ENCODE measurements around the gene GSTM1. TPM values are rescaled to one million over a fixed set of nuclear protein-coding genes. Genes with fewer than 3 reads are reported as not detected.
"Not testable (repeated sequence)": the region's sequence is repeated elsewhere in the genome, so short reads cannot be mapped to it uniquely, and the experiment has no call there.

The GSTM1 gene
- polyA plus RNA-seq, 4 donors = 1.7 to 119 (median 3.1) TPM

GRCh38 chr1:109695138-109695537, 7.5 kb downstream of the GSTM1 start:
- not testable (repeated sequence) for DNase-seq (ENCODE audit: low read depth in 4 of 4, low spot score in 2 of 4)

DNA sequence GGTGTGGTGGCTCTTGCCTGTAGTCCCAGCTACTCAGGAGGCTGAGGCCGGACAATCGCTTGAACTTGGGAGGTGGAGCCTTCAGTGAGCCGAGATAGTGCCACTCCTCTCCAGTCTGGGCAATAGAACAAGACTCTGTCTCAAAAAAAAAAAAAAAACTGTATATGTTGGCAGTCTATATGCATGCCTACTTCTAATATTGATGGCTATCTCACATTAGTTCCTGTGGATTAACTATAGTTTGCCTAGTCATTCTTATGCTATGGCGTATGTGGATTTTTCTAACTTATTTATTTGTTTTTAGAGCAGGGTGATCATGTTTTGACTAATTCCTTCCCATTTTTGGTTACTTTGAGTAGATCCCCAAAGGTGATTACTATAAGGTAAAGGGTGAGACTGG, 9.4 kb downstream of the GSTM1 start:
- DNase-seq (ENCODE audit: low read depth in 4 of 4, low spot score in 2 of 4) = no peak

DNA sequence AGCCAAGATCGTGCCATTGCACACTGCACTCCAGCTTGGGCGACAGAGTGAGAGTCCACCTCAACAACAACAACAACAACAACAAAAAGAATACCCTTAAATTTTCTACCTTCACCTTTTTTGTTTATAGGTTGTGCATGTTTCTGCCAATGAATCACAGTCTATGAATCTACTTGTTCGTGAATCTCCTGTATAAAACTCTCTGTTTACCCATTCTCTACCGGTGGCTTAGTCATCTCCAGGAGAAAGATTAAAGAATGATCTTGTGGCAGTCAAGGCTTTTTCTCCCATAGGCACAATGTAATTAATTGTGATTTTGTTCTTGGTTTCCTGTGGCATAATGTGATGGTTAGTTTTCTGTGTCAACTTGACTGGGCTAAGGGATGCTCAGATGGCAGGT, 10.2 kb downstream of the GSTM1 start:
- not testable (repeated sequence) for DNase-seq (ENCODE audit: low read depth in 4 of 4, low spot score in 2 of 4)

- DNase-seq (ENCODE audit: low read depth in 4 of 4, low spot score in 2 of 4) = not testable (repeated sequence)
Measured at GRCh38 chr1:109702940-109703339, 15.3 kb downstream of the GSTM1 start.

GRCh38 chr1:109704173-109704572, 16.6 kb downstream of the GSTM1 start:
- DNase-seq (ENCODE audit: low read depth in 4 of 4, low spot score in 2 of 4) = no peak

- no peak for DNase-seq (ENCODE audit: low read depth in 4 of 4, low spot score in 2 of 4)
Measured at GRCh38 chr1:109705411-109705810, 17.8 kb downstream of the GSTM1 start.

DNA sequence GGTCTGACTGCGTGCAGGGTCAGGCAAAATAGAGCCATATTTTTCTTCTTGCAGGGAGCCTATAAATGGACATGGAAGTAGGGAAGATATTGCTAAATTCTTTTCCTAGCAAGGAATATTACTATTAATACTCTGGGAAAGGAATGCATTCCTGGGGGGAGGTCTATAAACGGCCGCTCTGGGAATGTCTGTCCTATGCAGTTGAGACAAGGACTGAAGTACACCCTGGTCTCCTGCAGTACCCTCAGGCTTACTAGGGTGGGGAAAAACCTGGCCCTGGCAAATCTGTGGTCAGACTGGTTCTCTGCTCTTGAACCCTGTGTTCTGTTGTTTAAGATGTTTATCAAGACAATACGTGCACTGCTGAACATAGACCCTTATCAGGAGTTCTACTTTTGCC, 21.3 kb downstream of the GSTM1 start:
- not testable (repeated sequence) for DNase-seq (ENCODE audit: low read depth in 4 of 4, low spot score in 2 of 4)

GRCh38 chr1:109709822-109710221, 22.2 kb downstream of the GSTM1 start:
- DNase-seq (ENCODE audit: low read depth in 4 of 4, low spot score in 2 of 4) = not testable (repeated sequence)

DNA sequence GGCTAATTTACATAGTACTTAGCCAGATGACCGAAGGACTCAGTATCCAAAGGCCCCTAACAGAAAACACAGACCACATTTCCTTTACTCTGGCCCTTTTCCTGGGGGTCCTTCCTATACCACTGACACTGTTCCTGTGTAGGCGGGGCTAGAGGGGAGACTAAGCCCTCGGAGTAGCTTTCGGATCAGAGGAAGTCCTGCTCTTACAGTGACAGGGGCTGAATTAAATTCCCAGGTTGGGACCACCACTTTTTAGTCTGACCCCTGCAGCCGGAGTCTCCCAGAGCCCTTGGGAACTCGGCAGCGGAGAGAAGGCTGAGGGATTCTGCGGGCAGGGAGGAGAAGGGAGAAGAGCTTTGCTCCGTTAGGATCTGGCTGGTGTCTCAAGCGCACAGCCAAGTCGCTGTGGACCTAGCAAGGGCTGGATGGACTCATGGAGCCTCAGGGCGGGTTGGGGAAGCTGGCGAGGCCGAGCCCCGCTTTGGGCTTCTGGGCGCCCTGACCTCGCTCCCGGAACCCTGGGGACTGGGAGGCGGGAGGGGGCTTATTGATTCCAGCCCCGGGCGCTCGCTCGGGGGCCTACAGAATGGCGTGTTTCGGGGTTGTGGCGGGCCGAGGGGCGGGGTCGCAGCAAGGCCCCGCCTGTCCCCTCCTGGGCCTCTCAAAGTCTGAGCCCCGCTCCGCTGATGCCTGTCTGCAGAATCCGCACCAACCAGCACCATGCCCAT, 24.1 kb downstream of the GSTM1 start, which contains the start of gene GSTM5:
TSS of gene GSTM5 (plus strand) at position 659 of the 728 bp plus-strand sequence. CDS start at position 721, 62 bp downstream.
- peak in 1 of 4 donors; percentile 15 for DNase-seq (ENCODE audit: low read depth in 4 of 4, low spot score in 2 of 4)

DNA sequence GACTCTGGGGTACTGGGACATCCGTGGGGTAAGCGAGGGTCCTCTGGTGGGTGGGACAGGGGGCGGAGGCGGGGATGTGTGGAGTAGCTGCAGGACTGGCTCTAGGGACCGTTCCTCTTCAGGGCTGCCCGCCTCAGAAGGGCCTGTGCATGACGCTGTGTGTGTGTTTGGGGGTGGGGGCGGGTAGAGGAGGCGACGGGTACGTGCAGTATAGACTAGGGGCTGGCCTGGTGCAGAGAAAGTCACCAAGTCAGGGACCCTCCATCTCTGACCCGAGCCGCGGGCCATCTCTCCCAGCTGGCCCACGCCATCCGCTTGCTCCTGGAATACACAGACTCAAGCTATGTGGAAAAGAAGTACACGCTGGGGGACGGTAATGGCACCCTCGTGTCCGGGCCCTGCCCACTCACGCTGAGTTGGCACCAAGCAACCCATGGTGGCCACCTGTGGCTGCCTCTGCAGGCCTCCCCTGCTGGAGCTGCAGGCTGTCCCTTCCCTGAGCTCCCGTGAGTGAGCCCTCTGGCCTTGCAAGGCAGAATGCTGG, 24.8 kb downstream of the GSTM1 start:
- no peak for DNase-seq (ENCODE audit: low read depth in 4 of 4, low spot score in 2 of 4)

DNA sequence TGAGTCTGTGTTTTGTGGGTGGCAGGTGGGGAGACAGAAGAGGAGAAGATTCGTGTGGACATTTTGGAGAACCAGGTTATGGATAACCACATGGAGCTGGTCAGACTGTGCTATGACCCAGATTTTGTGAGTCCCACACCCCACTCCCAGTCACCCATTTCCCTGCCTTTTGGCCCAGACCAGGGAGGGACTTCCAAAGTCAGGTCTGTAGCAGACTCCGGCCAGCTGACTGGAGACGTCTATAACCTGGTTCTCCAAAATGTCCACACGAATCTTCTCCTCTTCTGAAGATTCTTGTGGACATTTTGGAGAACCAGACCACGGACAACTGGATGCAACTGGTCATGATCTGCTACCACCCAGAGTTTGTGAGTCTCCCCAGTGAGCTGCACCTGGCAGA, 26.0 kb downstream of the GSTM1 start:
- no peak for DNase-seq (ENCODE audit: low read depth in 4 of 4, low spot score in 2 of 4)

- no peak for DNase-seq (ENCODE audit: low read depth in 4 of 4, low spot score in 2 of 4)
Measured at GRCh38 chr1:109714661-109715372, 27.2 kb downstream of the GSTM1 start.

- DNase-seq (ENCODE audit: low read depth in 4 of 4, low spot score in 2 of 4) = no peak
Measured at GRCh38 chr1:109716121-109716520, 28.5 kb downstream of the GSTM1 start.

DNA sequence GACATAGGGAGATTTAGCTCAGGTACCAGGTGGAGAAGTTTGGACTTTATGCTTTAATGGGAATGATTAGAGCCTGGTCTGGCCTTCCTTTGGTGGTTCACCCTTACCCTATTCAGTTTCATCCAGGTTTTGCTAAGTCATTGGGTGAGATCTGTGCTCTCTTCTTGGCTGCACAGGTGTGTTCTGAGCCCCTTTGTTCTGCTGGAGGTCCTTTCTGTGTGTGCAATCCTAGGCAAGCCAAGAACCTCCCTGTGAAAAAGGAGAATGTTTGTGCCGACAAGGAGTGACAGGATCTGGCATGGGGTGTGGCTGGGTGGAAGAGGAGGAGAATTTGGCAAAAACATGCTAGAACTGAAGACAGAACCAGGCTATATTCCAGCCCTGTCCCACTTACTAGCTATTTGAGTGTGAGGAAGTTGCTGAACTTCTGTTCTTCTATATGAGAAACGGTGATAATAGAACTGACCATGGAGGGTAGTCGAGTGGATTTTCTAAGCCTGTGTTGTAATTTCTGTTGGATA, 29.0 kb downstream of the GSTM1 start:
- DNase-seq (ENCODE audit: low read depth in 4 of 4, low spot score in 2 of 4) = no peak

- DNase-seq (ENCODE audit: low read depth in 4 of 4, low spot score in 2 of 4) = no peak
Measured at GRCh38 chr1:109717729-109718128, 30.1 kb downstream of the GSTM1 start.

- DNase-seq (ENCODE audit: low read depth in 4 of 4, low spot score in 2 of 4) = no peak
Measured at GRCh38 chr1:109718495-109718894, 30.9 kb downstream of the GSTM1 start.

DNA sequence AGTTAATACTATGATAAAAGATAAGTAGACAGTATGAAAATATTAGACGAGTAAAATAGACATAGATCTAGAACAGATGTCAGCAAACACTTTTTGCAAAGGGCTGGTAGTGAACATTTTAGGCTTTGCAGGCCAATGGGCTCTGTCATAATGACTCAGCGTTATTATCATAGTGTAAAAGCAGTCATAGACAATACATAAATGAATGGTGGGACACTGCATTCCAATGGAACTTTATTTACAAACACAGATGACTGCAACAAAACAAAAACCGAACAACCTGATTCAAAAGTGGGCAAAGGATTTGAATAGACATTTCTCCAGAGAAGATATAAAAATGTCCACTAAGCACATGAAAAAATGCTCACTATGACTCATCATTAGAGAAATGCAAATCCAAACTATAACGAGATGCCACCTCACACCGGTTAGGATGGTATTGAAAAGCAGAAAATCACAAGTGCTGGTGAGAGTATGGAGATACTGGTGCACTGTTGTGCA, 31.8 kb downstream of the GSTM1 start:
- DNase-seq (ENCODE audit: low read depth in 4 of 4, low spot score in 2 of 4) = no peak

- no peak for DNase-seq (ENCODE audit: low read depth in 4 of 4, low spot score in 2 of 4)
Measured at GRCh38 chr1:109721042-109721441, 33.4 kb downstream of the GSTM1 start.

GRCh38 chr1:109721971-109722370, 34.4 kb downstream of the GSTM1 start:
- no peak for DNase-seq (ENCODE audit: low read depth in 4 of 4, low spot score in 2 of 4)

DNA sequence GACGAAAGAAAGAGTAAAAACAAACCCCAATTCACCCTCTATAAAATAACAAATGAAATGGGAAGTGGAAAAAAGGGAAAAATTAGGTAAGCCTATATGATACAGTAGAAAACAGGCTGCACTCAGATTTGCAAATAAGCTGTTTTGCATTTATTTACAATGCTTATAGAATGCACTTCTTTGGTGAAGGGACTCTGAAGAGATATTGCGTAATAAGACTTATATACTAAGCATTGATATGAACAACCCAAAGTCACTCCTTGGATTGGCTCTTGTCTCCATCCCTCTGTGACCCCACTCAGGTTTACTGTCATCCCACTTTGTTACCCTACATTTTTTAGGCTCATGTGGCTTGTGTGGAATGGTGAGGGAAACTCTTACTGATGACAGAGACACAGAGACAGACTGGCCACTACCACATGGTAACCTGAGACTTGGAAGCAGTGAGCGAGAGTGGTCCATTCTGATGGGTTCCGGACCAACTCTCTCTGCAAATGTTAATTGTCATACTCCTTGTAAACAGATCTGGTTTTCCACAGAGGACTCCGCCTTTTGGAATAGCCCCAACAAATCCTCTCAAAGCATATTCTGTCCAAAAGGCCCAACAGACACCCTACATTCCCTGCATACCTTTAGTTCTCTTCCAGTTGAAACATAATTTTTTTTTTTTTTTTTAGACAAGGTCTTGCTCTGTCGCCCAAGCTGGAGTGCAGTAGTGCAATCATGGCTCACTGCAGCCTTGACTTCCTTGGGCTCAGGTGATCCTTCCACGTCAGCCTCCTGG, 35.5 kb downstream of the GSTM1 start:
- no peak for DNase-seq (ENCODE audit: low read depth in 4 of 4, low spot score in 2 of 4)

Measured in left renal cortex interstitium (tissue), 4 donors.